MM.1S (cell line): ENCODE data around the gene SLX4IP.

Experiments
- EZH2 ChIP-seq: fragments of 300-600 bp; sonication (generic); optimal IDR thresholded peaks from 2 replicates; pipeline ENCODE3; 2017; ENCODE audit warnings: low read depth, mild to moderate bottlenecking, antibody characterized with exemption, low read length, mixed read lengths
- TF ChIP-seq, protein P1 (sequence below): fragments of 300-600 bp; sonication (generic); IDR thresholded peaks from 2 replicates; pipeline ENCODE4 v1.5.1; 2016; ENCODE audit warnings: antibody characterized with exemption, low read length, mixed read lengths

GRCh38 chr20:10670501-10671220, 235.6 kb downstream of the SLX4IP start:
- TF ChIP-seq, protein P1, sequence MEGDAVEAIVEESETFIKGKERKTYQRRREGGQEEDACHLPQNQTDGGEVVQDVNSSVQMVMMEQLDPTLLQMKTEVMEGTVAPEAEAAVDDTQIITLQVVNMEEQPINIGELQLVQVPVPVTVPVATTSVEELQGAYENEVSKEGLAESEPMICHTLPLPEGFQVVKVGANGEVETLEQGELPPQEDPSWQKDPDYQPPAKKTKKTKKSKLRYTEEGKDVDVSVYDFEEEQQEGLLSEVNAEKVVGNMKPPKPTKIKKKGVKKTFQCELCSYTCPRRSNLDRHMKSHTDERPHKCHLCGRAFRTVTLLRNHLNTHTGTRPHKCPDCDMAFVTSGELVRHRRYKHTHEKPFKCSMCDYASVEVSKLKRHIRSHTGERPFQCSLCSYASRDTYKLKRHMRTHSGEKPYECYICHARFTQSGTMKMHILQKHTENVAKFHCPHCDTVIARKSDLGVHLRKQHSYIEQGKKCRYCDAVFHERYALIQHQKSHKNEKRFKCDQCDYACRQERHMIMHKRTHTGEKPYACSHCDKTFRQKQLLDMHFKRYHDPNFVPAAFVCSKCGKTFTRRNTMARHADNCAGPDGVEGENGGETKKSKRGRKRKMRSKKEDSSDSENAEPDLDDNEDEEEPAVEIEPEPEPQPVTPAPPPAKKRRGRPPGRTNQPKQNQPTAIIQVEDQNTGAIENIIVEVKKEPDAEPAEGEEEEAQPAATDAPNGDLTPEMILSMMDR, result no peak
- no peak for TF ChIP-seq EZH2
